Bronchial epithelial cell (primary cell): Measurements from ENCODE around the gene PPP6R1. TPM values are rescaled to one million over a fixed set of nuclear protein-coding genes. Genes with fewer than 3 reads are reported as not detected.

ENCODE experiments used
- DNase-seq: peaks from one replicate; pipeline ENCODE4 v3.0.0-alpha.2; 2010; ENCODE audit warnings: low read depth
- FAIRE-seq: peaks from 2 replicates; lab custom pipeline; 2011; peaks lifted over from hg19 to GRCh38; lab: Jason Lieb, UNC
- H3K27me3 ChIP-seq: 2 replicates; pipeline ENCODE4 v1.5.1; 2011; ENCODE audit warnings: low read length; ENCODE audit not compliant: control insufficient read depth, insufficient read depth
- H3K36me3 ChIP-seq: 2 replicates; pipeline ENCODE4 v1.5.1; 2011; ENCODE audit warnings: low read length; ENCODE audit not compliant: control insufficient read depth, insufficient read depth
- H3K4me3 ChIP-seq: 2 replicates; pipeline ENCODE4 v1.5.1; 2011; ENCODE audit warnings: mild to moderate bottlenecking, low read depth, low read length, control low read depth
- total RNA-seq: library from RNA; depleted of rRNA; stranded (reverse); fragments of >200 nt; gene quantifications from 2 replicates; pipeline ENCODE4 v1.2.1, GENCODE V29; 2014
- TF ChIP-seq, protein P1 (sequence below): IDR thresholded peaks from 2 replicates; pipeline ENCODE4 v1.5.1; 2011; ENCODE audit warnings: mild to moderate bottlenecking, moderate library complexity, low read length, control low read depth, inconsistent platforms; ENCODE audit not compliant: insufficient read depth, severe bottlenecking

The PPP6R1 gene
- total RNA-seq, 1 donor from 2014 or later, result 15.5 TPM

DNA sequence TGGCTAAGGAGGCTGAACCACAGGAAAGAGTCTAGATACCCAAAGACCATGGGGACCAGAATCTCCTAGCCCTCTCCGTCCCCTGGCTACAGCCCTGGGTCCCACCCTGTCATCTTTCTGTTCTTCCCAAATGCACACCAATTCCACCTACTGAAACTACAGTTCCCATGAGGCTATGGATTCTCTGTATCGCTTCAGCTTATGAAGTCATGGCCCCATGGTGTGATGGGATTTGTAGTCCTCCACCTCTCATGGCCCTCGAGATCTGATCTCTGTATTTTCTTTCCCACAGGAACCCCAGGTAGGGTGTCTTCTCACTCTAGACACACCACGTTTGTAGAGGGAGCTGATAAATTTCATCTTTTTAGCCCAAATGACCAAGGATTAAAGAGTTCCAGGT, 61.3 kb downstream of the PPP6R1 start:
- TF ChIP-seq, protein P1, sequence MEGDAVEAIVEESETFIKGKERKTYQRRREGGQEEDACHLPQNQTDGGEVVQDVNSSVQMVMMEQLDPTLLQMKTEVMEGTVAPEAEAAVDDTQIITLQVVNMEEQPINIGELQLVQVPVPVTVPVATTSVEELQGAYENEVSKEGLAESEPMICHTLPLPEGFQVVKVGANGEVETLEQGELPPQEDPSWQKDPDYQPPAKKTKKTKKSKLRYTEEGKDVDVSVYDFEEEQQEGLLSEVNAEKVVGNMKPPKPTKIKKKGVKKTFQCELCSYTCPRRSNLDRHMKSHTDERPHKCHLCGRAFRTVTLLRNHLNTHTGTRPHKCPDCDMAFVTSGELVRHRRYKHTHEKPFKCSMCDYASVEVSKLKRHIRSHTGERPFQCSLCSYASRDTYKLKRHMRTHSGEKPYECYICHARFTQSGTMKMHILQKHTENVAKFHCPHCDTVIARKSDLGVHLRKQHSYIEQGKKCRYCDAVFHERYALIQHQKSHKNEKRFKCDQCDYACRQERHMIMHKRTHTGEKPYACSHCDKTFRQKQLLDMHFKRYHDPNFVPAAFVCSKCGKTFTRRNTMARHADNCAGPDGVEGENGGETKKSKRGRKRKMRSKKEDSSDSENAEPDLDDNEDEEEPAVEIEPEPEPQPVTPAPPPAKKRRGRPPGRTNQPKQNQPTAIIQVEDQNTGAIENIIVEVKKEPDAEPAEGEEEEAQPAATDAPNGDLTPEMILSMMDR, result no peak
- DNase-seq, result no peak
- H3K27me3 ChIP-seq, result no peaks in the 10 kb centered on the region
- no peak overlapping the region for H3K4me3 ChIP-seq
- FAIRE-seq, result no peak
- H3K36me3 ChIP-seq, result no peaks in the 10 kb centered on the region

- no peak overlapping the region for H3K4me3 ChIP-seq
- no peaks in the 10 kb centered on the region for H3K36me3 ChIP-seq
- TF ChIP-seq, protein P1, result no peak
- H3K27me3 ChIP-seq, result no peaks in the 10 kb centered on the region
- DNase-seq (no peak), FAIRE-seq (no peak)
Measured at GRCh38 chr19:55196803-55197202, 62.0 kb downstream of the PPP6R1 start.

- H3K4me3 ChIP-seq, result no peak overlapping the region
- FAIRE-seq (no peak), DNase-seq (no peak)
- H3K36me3 ChIP-seq, result no peaks in the 10 kb centered on the region
- TF ChIP-seq, protein P1, result no peak
- no peaks in the 10 kb centered on the region for H3K27me3 ChIP-seq
Measured at GRCh38 chr19:55193481-55193880, 65.3 kb downstream of the PPP6R1 start.

DNA sequence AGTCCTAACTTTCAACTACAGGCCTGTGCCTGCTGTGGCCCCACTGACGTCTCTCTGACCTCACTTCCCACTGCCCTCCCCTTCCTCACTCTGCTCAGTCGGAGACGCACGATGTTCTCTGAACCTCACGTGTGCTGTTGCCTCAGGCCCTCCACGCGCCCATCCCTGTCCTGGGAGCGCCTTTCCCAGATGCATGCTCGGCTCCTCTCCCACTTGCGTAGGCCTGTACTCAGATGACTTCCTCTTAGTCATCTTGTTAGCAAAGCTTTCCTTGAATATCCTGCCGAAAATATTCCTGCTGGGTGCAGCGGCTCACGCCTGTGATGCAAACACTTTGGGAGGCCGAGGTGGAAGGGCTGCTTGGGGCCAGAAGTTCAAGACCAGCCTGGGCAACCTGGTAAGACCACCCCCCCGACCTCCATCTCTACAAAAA, 69.4 kb downstream of the PPP6R1 start:
- no peaks in the 10 kb centered on the region for H3K36me3 ChIP-seq
- H3K4me3 ChIP-seq, result no peak overlapping the region
- H3K27me3 ChIP-seq, result no peaks in the 10 kb centered on the region
- DNase-seq, result peak; percentile 99
- peak; percentile 91 for FAIRE-seq
- TF ChIP-seq, protein P1, result no peak

DNA sequence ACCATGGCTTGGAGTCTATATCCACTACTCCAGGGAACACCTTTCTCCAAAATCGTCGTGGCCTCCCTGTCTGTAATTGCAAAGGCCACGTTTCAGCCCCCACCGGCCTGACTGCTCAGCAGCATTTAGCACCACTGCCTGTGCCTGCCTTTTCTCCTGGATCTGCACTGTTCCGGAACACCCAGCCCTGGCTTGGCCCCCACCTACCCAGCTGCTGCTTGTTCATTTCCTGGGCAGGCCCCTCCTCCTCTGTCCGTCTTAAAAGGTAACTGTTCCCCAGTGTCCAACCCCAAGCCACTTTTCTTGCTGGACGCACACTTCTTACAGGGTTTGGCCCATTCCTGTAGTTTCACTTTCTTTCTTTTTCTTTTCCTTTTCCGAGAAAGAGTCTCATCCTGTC, 70.2 kb downstream of the PPP6R1 start:
- FAIRE-seq (no peak), DNase-seq (peak; percentile 13)
- Histone ChIP-seq H3K4me3 (no peak overlapping the region), H3K27me3 (no peaks in the 10 kb centered on the region), H3K36me3 (no peaks in the 10 kb centered on the region)
- TF ChIP-seq, protein P1, result no peak

DNA sequence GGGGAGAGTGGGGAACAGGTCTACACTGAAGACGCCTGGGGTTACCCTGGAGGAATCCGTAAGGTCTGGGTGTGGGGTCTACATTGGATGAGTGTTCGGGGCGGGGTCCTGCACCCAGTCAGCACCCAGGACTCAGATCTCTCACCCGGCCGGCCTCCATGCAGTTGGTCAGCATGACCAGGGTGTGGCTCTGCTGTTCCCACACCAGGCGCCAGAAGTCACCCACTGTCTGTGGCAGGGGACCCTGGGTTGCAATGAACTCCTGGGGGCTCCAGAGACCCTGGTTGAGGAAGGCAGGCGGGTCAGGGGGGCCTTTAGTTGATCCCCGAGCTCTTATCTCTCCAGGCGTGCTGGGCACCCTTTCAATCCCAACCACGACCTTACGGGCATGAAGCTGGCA, 72.7 kb downstream of the PPP6R1 start:
- FAIRE-seq, result no peak
- Histone ChIP-seq H3K36me3 (no peaks in the 10 kb centered on the region), H3K27me3 (no peaks in the 10 kb centered on the region), H3K4me3 (no peak overlapping the region)
- no peak for DNase-seq
- TF ChIP-seq, protein P1, result no peak
